ENCODE measurements around the gene FOXC1.

The FOXC1 gene

DNA sequence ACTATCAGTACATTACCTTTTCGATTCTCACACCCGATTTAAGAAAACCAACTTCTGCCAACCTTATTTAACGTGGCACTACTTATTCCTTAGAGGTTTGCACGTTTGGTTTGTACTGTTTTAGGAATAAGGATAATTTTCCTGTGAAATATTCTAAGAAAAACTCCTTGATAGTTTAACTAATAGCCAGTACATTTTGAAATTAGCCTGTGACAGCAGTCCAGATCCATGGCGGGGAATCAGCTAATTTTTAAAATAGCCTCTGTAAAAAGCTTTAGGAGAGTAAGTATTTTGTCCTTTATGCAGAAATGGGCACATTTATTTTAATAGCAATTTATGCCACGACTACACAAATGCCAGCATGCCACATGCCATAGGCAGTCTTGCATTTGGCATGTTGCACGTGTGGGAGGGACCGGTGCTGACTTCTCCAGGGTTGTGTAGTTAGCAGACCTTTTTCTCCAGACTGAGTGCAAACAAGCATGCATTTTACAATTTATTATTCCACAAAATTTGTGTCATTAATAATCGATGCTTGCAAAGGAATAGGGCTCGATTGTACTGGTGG is 6.2 kb downstream of the FOXC1 start:
- TF ChIP-seq, protein P1, sequence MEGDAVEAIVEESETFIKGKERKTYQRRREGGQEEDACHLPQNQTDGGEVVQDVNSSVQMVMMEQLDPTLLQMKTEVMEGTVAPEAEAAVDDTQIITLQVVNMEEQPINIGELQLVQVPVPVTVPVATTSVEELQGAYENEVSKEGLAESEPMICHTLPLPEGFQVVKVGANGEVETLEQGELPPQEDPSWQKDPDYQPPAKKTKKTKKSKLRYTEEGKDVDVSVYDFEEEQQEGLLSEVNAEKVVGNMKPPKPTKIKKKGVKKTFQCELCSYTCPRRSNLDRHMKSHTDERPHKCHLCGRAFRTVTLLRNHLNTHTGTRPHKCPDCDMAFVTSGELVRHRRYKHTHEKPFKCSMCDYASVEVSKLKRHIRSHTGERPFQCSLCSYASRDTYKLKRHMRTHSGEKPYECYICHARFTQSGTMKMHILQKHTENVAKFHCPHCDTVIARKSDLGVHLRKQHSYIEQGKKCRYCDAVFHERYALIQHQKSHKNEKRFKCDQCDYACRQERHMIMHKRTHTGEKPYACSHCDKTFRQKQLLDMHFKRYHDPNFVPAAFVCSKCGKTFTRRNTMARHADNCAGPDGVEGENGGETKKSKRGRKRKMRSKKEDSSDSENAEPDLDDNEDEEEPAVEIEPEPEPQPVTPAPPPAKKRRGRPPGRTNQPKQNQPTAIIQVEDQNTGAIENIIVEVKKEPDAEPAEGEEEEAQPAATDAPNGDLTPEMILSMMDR (IDR thresholded peaks at IDR 0.05; ENCODE audit: low read depth, low read length, missing control alignments), result no peak
- no peak overlapping the region for H3K4me3 ChIP-seq (ENCODE audit: low read depth, low read length)
- no peak for DNase-seq (ENCODE audit: low read depth)

DNA sequence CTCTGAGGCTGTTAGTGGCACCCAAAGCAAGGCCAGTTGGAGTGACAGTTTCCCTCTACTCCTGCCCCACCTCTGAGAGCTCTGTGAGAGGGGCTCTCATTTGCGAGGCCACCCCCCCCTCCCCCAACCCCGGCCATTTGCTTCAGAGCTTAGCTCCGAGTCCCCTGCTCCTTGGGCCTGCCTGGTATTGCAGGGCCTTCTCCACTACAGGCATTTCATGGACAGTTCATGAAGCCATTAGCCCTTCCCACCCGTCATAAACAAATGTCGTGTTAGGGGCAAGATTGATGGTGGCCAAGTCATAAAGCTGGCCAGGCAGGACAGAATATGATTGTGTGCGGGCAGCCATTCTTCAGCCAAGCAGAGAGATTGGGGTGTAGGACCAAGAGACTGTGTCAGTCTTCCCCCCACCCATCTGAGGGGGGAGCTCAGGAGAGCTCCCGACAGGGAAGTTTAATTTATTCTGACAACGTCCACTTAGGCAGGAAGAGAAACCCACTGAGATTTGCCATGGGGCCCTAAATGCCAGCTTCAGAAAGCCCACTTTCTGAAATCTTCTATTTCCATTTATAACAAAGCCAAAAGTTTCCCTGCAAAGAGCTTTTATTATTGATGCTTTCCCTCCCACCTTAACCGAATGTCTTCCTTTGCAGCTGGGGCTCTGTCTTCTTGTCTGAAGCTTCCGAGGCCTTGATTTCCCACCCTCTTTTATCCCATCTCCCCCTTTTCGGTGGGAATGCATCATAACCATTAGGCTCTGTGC is 7.2 kb downstream of the FOXC1 start:
- DNase-seq (ENCODE audit: low read depth), result no peak
- TF ChIP-seq, protein P1 (IDR thresholded peaks at IDR 0.05; ENCODE audit: low read depth, low read length, missing control alignments), result no peak
- H3K4me3 ChIP-seq (ENCODE audit: low read depth, low read length), result no peak overlapping the region

DNA sequence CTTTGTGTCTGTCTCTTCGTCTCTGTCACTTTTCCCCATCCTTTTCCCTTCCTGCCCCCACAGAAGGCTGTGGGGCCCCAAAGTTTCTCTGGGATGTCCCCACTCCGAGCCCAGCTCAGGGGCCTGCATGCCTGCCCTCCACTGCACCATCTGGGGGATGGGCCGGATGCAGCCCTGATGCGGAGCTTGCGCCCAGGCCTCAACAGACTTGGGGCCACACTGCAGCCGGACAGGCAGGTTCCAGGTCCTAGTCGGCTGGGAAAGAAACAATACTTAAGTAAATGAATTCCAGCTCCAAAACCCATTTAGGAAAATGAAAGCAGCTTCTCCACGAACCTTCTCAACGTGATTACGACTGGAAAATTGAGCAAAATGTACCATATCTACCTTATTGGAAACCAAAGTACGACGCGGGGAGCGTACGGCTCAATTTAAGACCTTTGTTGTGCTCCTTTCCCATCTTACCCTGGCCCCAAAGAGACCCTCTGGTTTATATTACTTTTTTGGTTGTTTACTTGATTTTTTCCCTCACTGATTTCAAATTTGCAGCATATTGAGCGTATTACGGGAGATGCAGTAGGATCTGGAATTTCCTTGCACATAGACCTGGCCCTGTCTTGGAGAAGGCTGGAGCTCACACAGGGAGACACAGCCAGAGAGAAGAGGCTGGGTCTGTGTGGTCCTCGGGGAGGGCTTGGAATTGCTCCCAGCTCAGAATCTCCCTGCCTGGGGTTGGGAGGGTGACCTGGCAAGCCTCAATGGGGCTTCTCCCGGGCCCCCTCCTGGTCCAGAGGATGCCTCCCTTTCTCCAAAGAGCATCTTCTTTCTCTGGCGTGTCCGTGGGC is 8.0 kb downstream of the FOXC1 start:
- no peak overlapping the region for H3K4me3 ChIP-seq (ENCODE audit: low read depth, low read length)
- no peak for DNase-seq (ENCODE audit: low read depth)
- TF ChIP-seq, protein P1 (IDR thresholded peaks at IDR 0.05; ENCODE audit: low read depth, low read length, missing control alignments), result no peak

DNA sequence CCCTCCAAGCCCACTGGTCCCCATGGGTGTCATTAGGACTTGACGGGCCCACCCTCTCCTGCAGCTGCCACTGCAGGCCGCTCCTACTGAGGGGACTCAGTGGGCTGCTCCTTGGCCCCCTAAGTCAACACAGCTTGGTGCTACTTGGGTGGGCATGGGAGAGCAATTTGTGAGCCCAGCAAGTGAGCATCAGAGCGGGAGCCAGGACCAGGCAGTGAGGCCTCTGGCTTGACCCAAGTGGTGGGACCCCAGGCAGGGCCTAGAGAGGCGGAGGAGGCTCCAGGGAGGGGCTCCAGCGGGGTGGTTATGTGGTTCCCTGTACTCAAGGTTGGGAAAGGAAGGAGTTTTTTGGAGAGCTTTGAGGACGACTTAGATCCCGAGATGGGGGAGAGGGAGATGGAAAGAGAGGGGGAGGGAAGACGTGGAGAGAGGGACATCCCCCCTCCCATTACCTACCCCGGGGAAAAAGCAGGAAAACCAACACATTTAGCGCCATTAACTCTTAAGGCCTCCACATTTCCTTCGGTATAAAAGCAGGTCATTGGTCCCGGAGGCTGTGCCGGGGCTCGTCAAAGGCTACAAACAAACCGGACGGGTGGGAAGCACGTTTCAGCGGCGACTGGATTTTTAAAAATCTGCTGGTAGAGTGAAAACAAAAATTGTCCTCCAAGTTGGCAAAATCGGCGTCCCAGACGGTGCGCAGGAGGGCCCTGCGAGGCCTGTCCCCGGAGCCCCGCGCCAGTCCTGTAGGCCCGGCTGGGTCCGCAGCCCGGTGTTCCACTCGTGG is 8.8 kb downstream of the FOXC1 start:
- TF ChIP-seq, protein P1 (IDR thresholded peaks at IDR 0.05; ENCODE audit: low read depth, low read length, missing control alignments), result no peak
- no peak overlapping the region for H3K4me3 ChIP-seq (ENCODE audit: low read depth, low read length)
- no peak for DNase-seq (ENCODE audit: low read depth)

DNA sequence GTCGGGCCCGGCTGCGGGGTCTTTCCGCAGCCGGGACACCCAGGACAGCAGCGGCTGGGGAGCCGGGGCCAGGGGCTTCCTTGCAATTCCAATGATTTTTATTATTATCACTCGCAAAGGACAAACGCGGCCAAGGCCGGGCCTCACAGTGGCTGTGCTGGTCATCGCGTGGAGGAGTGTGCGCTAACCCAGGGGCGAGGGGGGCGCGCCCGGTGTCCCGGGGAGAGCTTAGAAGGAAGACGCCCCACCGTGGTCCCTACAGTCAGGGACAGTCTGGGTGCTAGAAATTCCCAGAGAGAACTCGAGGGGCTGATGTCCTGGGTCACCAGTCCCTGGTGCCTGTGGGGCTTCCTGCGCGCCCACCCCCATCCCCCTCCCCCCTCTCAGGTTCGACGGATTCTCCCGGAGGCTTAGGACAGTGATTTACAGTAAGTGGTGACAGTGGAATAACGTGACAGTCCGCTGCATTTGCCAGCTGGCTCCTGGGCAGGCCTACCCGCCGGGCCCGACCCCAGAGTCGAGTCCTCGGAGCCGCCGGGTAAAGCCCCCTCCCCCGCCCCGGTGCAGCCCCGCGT is 9.5 kb downstream of the FOXC1 start:
- no peak overlapping the region for H3K4me3 ChIP-seq (ENCODE audit: low read depth, low read length)
- no peak for DNase-seq (ENCODE audit: low read depth)
- TF ChIP-seq, protein P1 (IDR thresholded peaks at IDR 0.05; ENCODE audit: low read depth, low read length, missing control alignments), result no peak

Measured in GM12864 (cell line).